GM21717 (cell line): Measurements from ENCODE around the gene ARL15.

Experiments
- ATAC-seq: cut with Tn5 transposase; IDR thresholded peaks from one replicate; pipeline ENCODE4 v1.9.1; 2021; ENCODE audit warnings: mild to moderate bottlenecking, moderate library complexity; ENCODE audit not compliant: unreplicated experiment

Gene ARL15

GRCh38 chr5:54214722-54215121, 95.7 kb downstream of the ARL15 start:
- no peak for ATAC-seq

- ATAC-seq, result no peak
These were observed 98.0 kb downstream of the ARL15 start for GRCh38 chr5:54212331-54212730.

GRCh38 chr5:54211912-54212311, 98.5 kb downstream of the ARL15 start:
- ATAC-seq, result no peak

DNA sequence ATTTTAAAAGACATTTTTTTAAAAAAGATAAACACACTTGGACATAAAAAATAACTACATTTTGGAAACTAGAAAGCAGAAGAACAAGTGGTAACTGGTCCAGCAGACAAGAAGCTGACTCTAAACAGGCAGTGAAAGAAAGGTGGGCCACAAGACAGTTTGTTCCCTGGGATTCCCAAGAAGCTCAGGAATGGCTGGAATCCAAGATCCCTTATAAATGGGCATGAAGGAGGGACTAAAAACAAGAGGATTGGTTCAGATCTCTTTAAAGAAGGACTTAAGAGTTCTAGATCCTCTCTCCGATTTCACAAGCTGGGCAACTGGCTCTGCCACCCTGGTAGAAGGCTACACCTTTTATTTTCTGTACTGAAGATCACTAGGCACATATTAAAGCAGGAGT, 102.8 kb downstream of the ARL15 start:
- no peak for ATAC-seq

DNA sequence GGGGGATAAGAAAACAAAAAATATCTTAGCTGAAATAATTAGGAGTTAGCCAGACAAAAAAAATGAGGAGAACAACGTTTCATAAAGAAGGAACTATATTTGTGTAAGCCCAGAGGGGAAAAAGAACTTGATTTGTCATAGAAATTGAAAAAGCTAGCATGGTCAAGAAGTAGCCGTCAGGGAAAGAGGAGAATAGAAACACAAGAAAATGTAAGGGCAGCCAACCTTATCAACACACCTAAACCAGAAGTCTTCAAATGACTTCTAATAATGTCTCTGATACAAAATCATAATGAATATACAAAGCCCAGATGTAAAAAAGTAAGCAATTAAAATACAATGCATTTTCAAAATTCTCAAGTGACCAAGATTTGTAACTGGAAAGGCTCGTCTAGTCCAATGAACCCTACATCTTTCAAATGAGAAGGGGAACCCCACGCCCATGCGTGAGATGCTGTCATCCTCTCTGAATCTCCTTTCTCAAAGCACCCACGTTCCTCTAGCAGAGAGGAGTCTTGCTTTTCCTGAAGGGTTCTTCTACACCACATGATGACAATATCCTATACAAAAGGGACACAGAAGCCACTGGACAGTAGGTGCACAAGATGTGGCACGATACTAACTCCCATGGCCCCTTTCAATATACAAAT, 103.7 kb downstream of the ARL15 start:
- ATAC-seq, result peak; percentile 91

DNA sequence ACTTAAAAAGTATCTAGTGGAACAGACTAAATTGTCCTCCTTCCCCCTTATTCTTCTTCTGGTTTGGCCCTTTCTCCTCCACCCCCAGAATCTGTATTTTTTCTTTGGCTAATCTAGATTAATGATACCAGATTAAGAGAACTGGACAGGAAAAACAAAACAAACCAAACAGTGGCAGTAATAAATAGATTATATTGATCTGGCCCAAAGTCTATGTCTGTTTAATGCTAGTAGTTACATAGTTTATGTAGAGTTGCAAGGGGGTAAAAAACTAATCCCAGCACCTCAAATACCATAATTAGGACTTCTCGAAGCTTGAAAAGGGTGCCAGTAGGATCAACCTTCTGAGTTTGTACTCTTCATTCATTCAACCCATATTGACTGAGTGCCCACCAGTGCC, 104.5 kb downstream of the ARL15 start:
- ATAC-seq, result no peak

DNA sequence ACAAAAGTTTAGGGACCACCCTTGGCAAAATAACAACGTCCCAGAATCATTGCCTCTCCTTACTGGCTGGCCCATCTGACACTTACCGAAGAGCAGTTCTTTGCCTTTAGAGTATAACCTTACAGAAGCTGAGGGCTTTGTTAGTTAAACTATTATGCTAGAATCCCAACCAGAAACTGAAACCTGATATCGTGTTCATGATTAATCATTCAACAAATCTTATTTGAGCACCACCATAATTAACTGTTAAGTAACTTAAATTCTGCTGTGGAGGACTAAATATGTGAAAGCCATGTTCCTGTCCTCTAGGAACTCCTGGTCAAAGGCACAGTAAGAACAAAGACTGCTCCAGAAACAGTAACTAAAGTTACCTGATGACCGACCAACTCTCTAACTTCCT, 104.9 kb downstream of the ARL15 start:
- no peak for ATAC-seq

DNA sequence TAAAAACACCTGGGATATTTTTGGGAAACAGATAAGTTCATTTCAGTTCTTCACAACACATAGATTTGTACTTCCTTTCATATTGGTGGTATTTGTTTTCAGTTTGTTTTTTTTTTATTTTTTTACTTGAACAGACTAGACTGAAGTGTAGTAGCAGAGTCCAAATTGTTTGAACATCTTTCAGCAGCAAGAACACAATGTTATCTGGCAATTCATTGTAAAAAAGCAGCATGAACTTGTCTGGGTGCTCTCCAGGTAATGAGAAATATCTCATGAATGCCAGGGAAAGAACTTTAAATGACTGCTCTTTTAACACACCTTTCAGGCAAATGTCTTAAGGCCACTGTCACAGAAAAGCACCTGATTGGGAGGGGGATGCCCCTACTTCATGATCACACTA, 113.4 kb downstream of the ARL15 start:
- ATAC-seq, result no peak

GRCh38 chr5:54195701-54196100, 114.7 kb downstream of the ARL15 start:
- ATAC-seq, result no peak

DNA sequence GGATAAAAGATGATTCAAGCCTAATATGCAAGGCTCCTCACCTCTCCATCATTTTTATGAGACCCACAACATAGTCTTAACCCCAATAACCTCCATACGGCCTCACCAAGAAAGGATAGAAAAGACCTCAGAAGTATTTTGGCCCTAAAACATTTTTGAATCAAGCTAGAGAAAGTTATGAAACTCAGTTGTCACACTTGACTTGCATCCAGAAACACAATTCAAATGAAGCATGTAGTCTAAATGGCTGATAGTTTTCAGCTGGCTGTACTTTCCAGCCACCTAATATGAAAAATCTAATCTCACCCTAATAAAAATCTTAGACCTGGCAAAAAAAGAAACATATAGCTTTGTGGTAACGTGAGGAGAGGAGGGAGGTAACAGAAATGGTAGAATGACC, 116.1 kb downstream of the ARL15 start:
- no peak for ATAC-seq

GRCh38 chr5:54187694-54188093, 122.7 kb downstream of the ARL15 start:
- no peak for ATAC-seq

DNA sequence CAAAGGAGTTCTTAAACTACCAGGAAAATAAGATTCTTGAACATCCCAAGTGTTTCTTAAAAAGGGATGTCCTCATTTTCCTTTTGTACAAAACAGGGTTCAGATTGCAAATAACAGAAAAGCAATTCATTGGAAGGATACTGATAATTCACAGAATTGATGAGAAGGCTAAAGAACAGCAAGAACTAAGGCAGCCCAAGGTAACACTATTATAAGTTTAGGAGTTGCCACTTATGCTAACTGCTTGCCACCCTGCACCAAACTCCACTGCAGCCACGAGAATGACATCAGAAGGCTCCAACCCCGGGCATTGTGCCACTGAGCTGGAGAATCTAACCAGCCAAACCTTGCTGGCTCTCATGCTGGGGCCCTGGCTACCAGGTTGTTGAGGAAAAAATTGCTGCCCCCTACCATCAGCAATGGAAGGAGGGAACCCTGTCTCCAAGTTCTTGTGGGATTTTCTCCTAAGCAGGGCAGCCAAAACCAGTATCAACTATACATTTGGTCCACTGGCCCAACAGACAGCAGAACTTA, 123.4 kb downstream of the ARL15 start:
- no peak for ATAC-seq

DNA sequence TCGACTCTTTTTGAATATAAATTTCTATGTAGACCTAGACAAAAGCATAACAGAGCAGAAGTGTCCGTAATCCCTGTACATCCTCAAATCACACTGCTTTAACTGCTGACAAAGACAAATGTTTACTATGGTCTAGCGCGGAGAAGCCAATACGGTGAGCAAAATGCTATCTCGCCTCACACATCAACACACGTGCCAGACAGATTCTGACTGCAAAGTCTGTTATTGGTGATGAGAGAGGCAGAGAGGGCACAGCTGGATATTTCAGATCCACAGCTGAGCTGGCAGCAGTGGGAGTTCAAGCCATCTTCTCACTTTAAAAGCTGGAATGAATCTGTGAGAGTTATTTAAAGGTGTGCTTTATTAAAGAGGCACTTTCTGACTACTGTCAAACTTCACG, 124.3 kb downstream of the ARL15 start:
- no peak for ATAC-seq

- no peak for ATAC-seq
These were observed 125.6 kb downstream of the ARL15 start for GRCh38 chr5:54184806-54185205.

DNA sequence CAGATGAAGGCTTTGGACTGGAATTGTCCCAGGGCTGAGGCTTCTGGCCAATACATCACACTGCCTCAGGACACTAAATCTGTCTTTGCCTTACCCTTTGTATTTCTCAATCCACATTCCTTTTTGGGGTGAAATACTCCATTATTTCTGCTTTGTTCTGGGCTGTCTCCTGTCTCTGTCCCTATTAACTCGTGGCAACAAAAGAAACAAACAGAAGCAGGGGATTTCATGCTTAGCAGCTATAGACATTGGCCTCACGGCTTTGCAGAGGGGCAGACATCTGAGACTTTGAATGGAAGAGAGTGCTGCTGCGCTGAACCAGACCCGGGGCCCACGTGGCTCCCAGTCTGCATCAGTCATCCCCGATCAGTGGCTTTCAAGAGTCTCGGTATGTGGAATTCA, 129.7 kb downstream of the ARL15 start:
- ATAC-seq, result no peak

DNA sequence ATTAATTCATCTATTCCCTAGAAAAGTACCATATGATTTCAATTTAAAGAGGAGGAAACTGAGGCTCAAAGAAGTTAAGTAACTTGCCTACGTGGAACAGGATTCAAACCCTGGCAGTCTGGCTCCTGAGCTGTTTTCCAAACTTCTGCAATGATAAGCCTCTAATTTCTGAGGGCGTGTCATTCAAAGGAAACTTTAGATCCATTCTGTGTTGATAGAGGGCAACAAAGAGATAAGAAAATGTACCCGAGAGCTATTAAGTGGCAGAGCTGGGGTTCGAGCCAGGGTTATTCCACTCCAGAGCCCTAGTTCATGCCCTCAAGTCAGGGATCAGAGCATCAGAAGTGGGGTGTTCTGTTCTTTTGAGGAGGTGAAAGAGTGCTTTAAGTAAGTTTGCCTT, 131.4 kb downstream of the ARL15 start:
- no peak for ATAC-seq

- no peak for ATAC-seq
These were observed 132.2 kb downstream of the ARL15 start for GRCh38 chr5:54178207-54178606.

DNA sequence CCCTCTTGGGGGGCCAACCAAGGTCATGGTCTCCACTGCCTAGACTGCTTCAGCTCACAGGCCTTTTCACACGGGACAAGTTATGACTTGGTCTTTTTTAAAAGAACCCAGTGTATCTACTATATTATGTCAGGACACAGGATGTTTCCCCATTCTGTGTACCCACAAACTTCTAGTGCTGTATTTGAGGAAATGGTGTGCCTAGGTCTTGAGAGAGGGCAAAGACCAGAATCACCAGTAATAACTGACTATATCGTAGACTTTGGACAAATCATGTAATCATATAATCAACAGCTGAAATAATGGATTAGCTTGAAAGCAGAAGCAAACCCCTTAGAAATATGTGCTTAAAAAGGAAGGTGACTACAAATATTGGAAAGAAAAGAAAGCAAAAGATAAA, 133.3 kb downstream of the ARL15 start:
- ATAC-seq, result no peak

DNA sequence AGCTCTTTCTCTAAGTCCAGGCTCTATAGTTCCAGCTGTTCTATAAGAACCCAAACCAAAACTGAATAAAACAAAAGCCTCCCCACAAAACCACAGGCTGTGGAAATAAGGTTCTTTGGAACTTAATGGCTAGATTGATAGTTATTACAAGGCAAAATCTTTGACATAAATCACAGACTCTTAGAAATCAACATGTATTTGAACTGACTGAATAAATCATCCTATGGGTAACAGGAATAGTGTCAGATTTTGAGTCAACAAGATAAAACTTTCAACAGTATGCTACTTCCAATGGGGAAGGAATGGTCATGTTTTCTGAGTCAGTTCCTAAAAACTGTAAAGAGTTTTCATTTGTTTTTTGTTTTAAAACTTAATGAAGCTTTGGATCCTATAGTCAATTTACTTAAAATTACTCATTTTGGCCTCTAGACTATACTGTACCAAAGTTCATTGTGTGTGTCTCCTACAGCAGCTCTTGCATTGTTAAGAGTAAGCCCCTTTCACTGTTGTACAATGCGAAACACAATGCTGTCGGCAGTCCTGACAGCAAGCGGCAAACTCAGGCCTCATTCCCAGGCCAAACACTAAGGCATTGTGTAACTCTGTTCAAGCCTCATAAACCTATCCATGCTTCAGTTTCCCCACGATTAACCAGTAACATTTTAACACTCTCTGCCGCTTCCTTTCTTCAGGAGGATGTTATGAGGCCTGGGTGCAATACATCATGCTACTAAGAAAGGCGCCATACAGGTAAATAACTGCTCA, 134.1 kb downstream of the ARL15 start:
- ATAC-seq, result no peak

DNA sequence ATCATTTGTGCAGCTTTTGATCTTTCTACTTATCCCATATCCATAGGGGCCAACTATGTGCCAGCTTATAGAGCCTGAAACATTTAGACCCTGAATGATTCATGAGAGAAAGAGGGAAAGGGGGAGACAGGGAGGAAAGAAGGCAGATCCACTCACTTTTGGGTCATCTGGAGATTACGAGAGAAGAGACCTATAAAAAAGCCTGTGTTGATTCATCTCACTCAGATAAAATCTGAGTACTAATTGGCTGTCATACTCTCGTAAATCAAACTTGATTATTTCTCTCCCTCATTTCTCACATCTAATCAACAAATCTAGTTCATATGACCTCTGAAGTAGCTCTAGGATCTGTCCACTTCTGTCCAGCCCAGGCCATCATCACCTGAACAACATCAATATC, 137.1 kb downstream of the ARL15 start:
- no peak for ATAC-seq

- ATAC-seq, result no peak
These were observed 138.6 kb downstream of the ARL15 start for GRCh38 chr5:54171645-54172384.

DNA sequence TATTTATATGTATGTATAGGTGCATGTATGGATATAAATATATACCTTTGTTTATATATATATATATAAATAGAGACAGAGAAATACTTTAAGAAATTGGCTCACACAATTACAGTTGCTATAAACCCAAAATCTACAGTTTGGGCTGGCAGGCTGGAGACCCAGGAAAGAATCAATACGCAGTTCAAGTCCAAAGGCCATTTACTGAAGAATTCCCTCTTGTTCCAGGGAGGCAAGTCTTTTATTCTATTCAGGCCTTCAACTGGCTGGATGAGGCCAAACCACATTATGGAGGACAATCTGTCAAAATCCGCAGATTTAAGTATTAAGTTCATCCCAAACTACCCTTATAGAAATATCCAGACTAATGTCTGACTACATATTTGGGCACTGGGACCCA, 144.7 kb downstream of the ARL15 start:
- no peak for ATAC-seq
